Esophagus squamous epithelium (tissue), 5 donors: ENCODE data around the gene HK3. TPM values are rescaled to one million over a fixed set of nuclear protein-coding genes. Genes with fewer than 3 reads are reported as not detected.

Experiments used
- DNase-seq: peaks from one replicate; lab custom pipeline; 2025; lab: John Stamatoyannopoulos, UW
- H3K27ac ChIP-seq, 4 donors: fragments of 200-600 bp; sonication (generic); one replicate each; pipeline ENCODE4 v1.5.1; 2016 to 2019; ENCODE audit warnings: mild to moderate bottlenecking in 1 of 4
- H3K27me3 ChIP-seq, 4 donors: fragments of 200-600 bp; sonication (generic); 1 replicate in 3 of 4; 2 replicates in 1 of 4; pipeline versions ENCODE4 v1.5.1 to v1.6.0; 2017 to 2021; ENCODE audit warnings: antibody characterized with exemption in 1 of 4
- H3K36me3 ChIP-seq, 3 donors: fragments of 200-600 bp; sonication (generic); one replicate each; pipeline ENCODE4 v1.5.1; 2016 to 2019
- H3K4me1 ChIP-seq, 3 donors: fragments of 200-600 bp; sonication (generic); one replicate each; pipeline ENCODE4 v1.5.1; 2017 to 2019
- H3K4me3 ChIP-seq, 4 donors: fragments of 200-600 bp; sonication (generic); 1 replicate in 3 of 4; 2 replicates in 1 of 4; pipeline ENCODE4 v1.5.1; 2016 to 2019; ENCODE audit warnings: mild to moderate bottlenecking in 2 of 4, moderate library complexity in 1 of 4
- H3K9me3 ChIP-seq, 3 donors: fragments of 200-600 bp; sonication (generic); one replicate each; pipeline ENCODE4 v1.5.1; 2016 to 2019
- CTCF ChIP-seq, 6 experiments: fragments of 450-650 bp in 4 of 6; fragments of 200-600 bp in 2 of 6; sonication (generic) in 2 of 6; IDR thresholded peaks; one replicate each; pipeline ENCODE4 v1.5.1; 2016 to 2019; ENCODE audit warnings: antibody characterized with exemption in 6 of 6, mild to moderate bottlenecking in 4 of 6, moderate library complexity in 4 of 6
- POLR2A ChIP-seq, 4 donors: fragments of 450-650 bp; IDR thresholded peaks; one replicate each; pipeline ENCODE4 v1.6.1; 2017; ENCODE audit warnings: antibody characterized with exemption in 4 of 4, mild to moderate bottlenecking in 4 of 4, moderate library complexity in 3 of 4
- WGBS, 2 donors: methylation state at CpG; one replicate each; pipeline ENCODE4 v1.1.5; 2018; 5-methylcytosine and 5-hydroxymethylcytosine counted together
- intact Hi-C: fragments of 100-400 bp; cut with DNase I; formaldehyde crosslinking; loops from one replicate; pipeline ENCODE4 v1.15.0; 2022
- total RNA-seq, 4 donors: library from RNA; depleted of rRNA; stranded (reverse); fragments of >200 nt; gene quantifications; one replicate each; pipeline ENCODE4 v1.1.0, GENCODE V29; 2016
- donor health status: DM: yes; HTN: yes; CAD: no.

The HK3 gene
- total RNA-seq, 4 donors from 2014 or later: 1.3 to 5.7 (median 2.1) TPM; not detected in 1

- WGBS, 2 donors: 55 to 72% methylated on average over 2 of the region's 2 CpGs
- TF ChIP-seq CTCF (IDR thresholded peaks at IDR 0.05): no peak
- no peak for TF ChIP-seq POLR2A (IDR thresholded peaks at IDR 0.05)
- Histone ChIP-seq H3K9me3 (no peaks in the 10 kb centered on the region), H3K4me3 (no peak overlapping the region), H3K27ac (no peak overlapping the region), H3K36me3 (peaks cover 0 to 64% (median 0%) of the 10 kb centered on the region in 3 donors), H3K27me3 (no peaks in the 10 kb centered on the region), H3K4me1 (no peaks in the 10 kb centered on the region)
- intact Hi-C loops: no loop called here
- DNase-seq: no peak
These were observed 16.8 kb upstream of the HK3 start for GRCh38 chr5:176915906-176916305.

- 69 to 76% methylated on average over 2 of the region's 2 CpGs for WGBS, 2 donors
- Histone ChIP-seq H3K27me3 (no peaks in the 10 kb centered on the region), H3K4me1 (no peaks in the 10 kb centered on the region), H3K27ac (no peak overlapping the region), H3K9me3 (no peaks in the 10 kb centered on the region), H3K36me3 (peaks cover 0 to 73% (median 8%) of the 10 kb centered on the region in 3 donors), H3K4me3 (no peak overlapping the region)
- TF ChIP-seq CTCF (IDR thresholded peaks at IDR 0.05) (no peak), POLR2A (IDR thresholded peaks at IDR 0.05) (no peak)
- intact Hi-C loops: no loop called here
- DNase-seq: no peak
These were observed 13.0 kb upstream of the HK3 start for GRCh38 chr5:176912115-176912514.

GRCh38 chr5:176908675-176909368 lies 9.7 kb upstream of the HK3 start:
- peaks cover 0 to 83% (median 26%) of the 10 kb centered on the region in 3 donors for H3K36me3 ChIP-seq
- 89 to 92% methylated on average over 5 of the region's 5 CpGs for WGBS, 2 donors

GRCh38 chr5:176906796-176907195 lies 7.7 kb upstream of the HK3 start:
- no peaks in the 10 kb centered on the region for H3K27me3 ChIP-seq
- H3K9me3 ChIP-seq: no peaks in the 10 kb centered on the region
- H3K36me3 ChIP-seq: peaks cover 0 to 100% (median 31%) of the 10 kb centered on the region in 3 donors
- H3K27ac ChIP-seq: no peak overlapping the region
- no peak overlapping the region for H3K4me3 ChIP-seq
- no peaks in the 10 kb centered on the region for H3K4me1 ChIP-seq
- WGBS, 2 donors: 83 to 86% methylated on average over 3 of the region's 3 CpGs
- intact Hi-C loops: no loop called here
- TF ChIP-seq CTCF (IDR thresholded peaks at IDR 0.05) (no peak), POLR2A (IDR thresholded peaks at IDR 0.05) (no peak)
- no peak for DNase-seq

More at GRCh38 chr5:176908675-176909368, 9.7 kb upstream of the HK3 start:
- DNase-seq: no peak
- no peaks in the 10 kb centered on the region for H3K4me1 ChIP-seq
- no peaks in the 10 kb centered on the region for H3K27me3 ChIP-seq
- H3K27ac ChIP-seq: no peak overlapping the region
- no peak overlapping the region for H3K4me3 ChIP-seq
- no peaks in the 10 kb centered on the region for H3K9me3 ChIP-seq
- TF ChIP-seq CTCF (IDR thresholded peaks at IDR 0.05) (no peak), POLR2A (IDR thresholded peaks at IDR 0.05) (no peak)
- intact Hi-C loops: no loop called here

- 100% methylated on average over 1 of the region's 1 CpG for WGBS, 2 donors
These were observed 7.0 kb upstream of the HK3 start for GRCh38 chr5:176906126-176906525.

More at GRCh38 chr5:176906126-176906525, 7.0 kb upstream of the HK3 start:
- DNase-seq: no peak
- H3K9me3 ChIP-seq: no peaks in the 10 kb centered on the region
- peaks cover 0 to 94% (median 31%) of the 10 kb centered on the region in 3 donors for H3K36me3 ChIP-seq
- no peaks in the 10 kb centered on the region for H3K4me1 ChIP-seq
- intact Hi-C loops: no loop called here
- H3K27ac ChIP-seq: no peak overlapping the region
- no peaks in the 10 kb centered on the region for H3K27me3 ChIP-seq
- TF ChIP-seq POLR2A (IDR thresholded peaks at IDR 0.05) (no peak), CTCF (IDR thresholded peaks at IDR 0.05) (no peak)
- H3K4me3 ChIP-seq: no peak overlapping the region
